Endothelial cell (in vitro differentiated cells): ENCODE results near the gene CALCOCO2. TPM values are rescaled to one million over a fixed set of nuclear protein-coding genes. Genes with fewer than 3 reads are reported as not detected.

Experiments used
- DNase-seq: peaks from one replicate; pipeline ENCODE4 v3.0.0; 2021; ENCODE audit warnings: low spot score
- H3K27ac Mint-ChIP-seq: one replicate; pipeline ENCODE4 v1.8.0; 2021; ENCODE audit warnings: mixed read lengths, inconsistent platforms; ENCODE audit not compliant: unreplicated experiment
- H3K27me3 Mint-ChIP-seq: one replicate; pipeline ENCODE4 v1.8.0; 2021; ENCODE audit warnings: mild to moderate bottlenecking, moderate library complexity, mixed read lengths, inconsistent platforms; ENCODE audit not compliant: unreplicated experiment
- H3K36me3 Mint-ChIP-seq: one replicate; pipeline ENCODE4 v1.8.0; 2021; ENCODE audit warnings: mild to moderate bottlenecking, low read depth, mixed read lengths, inconsistent platforms; ENCODE audit not compliant: unreplicated experiment
- H3K4me1 Mint-ChIP-seq: one replicate; pipeline ENCODE4 v1.8.0; 2021; ENCODE audit warnings: mild to moderate bottlenecking, mixed read lengths, inconsistent platforms; ENCODE audit not compliant: unreplicated experiment
- H3K4me3 Mint-ChIP-seq: one replicate; pipeline ENCODE4 v1.8.0; 2021; ENCODE audit warnings: mild to moderate bottlenecking, mixed read lengths, inconsistent platforms; ENCODE audit not compliant: unreplicated experiment
- H3K9me3 Mint-ChIP-seq: one replicate; pipeline ENCODE4 v1.8.0; 2021; ENCODE audit warnings: mixed read lengths, inconsistent platforms; ENCODE audit not compliant: unreplicated experiment
- CTCF ChIP-seq: fragments of 200-600 bp; sonication (generic); IDR thresholded peaks from one replicate; pipeline ENCODE4 v1.5.0; 2021; ENCODE audit warnings: antibody characterized with exemption; ENCODE audit not compliant: unreplicated experiment
- total RNA-seq: library from RNA; stranded (reverse); fragmentation: NEBNext Ultra II Directional; extraction: Animal tissue kit (Norgen Biotek cat#: 25700); gene quantifications from one replicate; pipeline ENCODE4 v1.2.1, GENCODE V29; 2021; ENCODE audit not compliant: unreplicated experiment

Gene CALCOCO2
- total RNA-seq, 1 donor from 2014 or later: 46.1 TPM

GRCh38 chr17:48804936-48805411, 25.9 kb upstream of the CALCOCO2 start:
- peak; percentile 96 for TF ChIP-seq CTCF
- Mint-ChIP-seq H3K36me3 (no peaks in the 10 kb centered on the region), H3K4me3 (no peak overlapping the region), H3K27ac (no peak overlapping the region), H3K4me1 (peaks cover 24% of the 10 kb centered on the region), H3K27me3 (peaks cover 6% of the 10 kb centered on the region), H3K9me3 (no peaks in the 10 kb centered on the region)
- DNase-seq: peak; percentile 85

- Mint-ChIP-seq H3K36me3 (no peaks in the 10 kb centered on the region), H3K27me3 (peaks cover 3% of the 10 kb centered on the region), H3K9me3 (no peaks in the 10 kb centered on the region), H3K4me3 (no peak overlapping the region), H3K4me1 (peaks cover 5% of the 10 kb centered on the region), H3K27ac (no peak overlapping the region)
- DNase-seq: no peak
- TF ChIP-seq CTCF: no peak
Measured at GRCh38 chr17:48809182-48809581, 21.7 kb upstream of the CALCOCO2 start.

GRCh38 chr17:48812001-48812400, 18.8 kb upstream of the CALCOCO2 start:
- Mint-ChIP-seq H3K4me1 (peaks cover 4% of the 10 kb centered on the region), H3K27me3 (peaks cover 7% of the 10 kb centered on the region), H3K9me3 (no peaks in the 10 kb centered on the region), H3K4me3 (no peak overlapping the region), H3K36me3 (no peaks in the 10 kb centered on the region), H3K27ac (no peak overlapping the region)
- TF ChIP-seq CTCF: no peak
- DNase-seq: no peak

GRCh38 chr17:48814504-48814903, 16.3 kb upstream of the CALCOCO2 start:
- Mint-ChIP-seq H3K4me3 (no peak overlapping the region), H3K27ac (no peak overlapping the region)
- TF ChIP-seq CTCF: peak; percentile 80

GRCh38 chr17:48815311-48815710, 15.5 kb upstream of the CALCOCO2 start:
- peaks cover 4% of the 10 kb centered on the region for H3K4me1 Mint-ChIP-seq
- peaks cover 9% of the 10 kb centered on the region for H3K27me3 Mint-ChIP-seq
- TF ChIP-seq CTCF: no peak
- H3K36me3 Mint-ChIP-seq: no peaks in the 10 kb centered on the region
- H3K4me3 Mint-ChIP-seq: no peak overlapping the region
- DNase-seq: no peak
- H3K9me3 Mint-ChIP-seq: no peaks in the 10 kb centered on the region
- H3K27ac Mint-ChIP-seq: no peak overlapping the region

More at GRCh38 chr17:48814504-48814903, 16.3 kb upstream of the CALCOCO2 start:
- Mint-ChIP-seq H3K9me3 (no peaks in the 10 kb centered on the region), H3K27me3 (peaks cover 9% of the 10 kb centered on the region), H3K36me3 (no peaks in the 10 kb centered on the region), H3K4me1 (peaks cover 4% of the 10 kb centered on the region)
- peak; percentile 74 for DNase-seq
